NCI-H1417 treated with DMSO at 0.1 percent for 48 hours (cell line): Measurements from ENCODE around the gene METTL25B.

ENCODE experiments used
- DNase-seq: peaks from one replicate; lab custom pipeline; 2025; lab: John Stamatoyannopoulos, UW

The METTL25B gene

GRCh38 chr1:156726549-156727226, 1.6 kb upstream of the METTL25B start:
- no peak for DNase-seq

DNA sequence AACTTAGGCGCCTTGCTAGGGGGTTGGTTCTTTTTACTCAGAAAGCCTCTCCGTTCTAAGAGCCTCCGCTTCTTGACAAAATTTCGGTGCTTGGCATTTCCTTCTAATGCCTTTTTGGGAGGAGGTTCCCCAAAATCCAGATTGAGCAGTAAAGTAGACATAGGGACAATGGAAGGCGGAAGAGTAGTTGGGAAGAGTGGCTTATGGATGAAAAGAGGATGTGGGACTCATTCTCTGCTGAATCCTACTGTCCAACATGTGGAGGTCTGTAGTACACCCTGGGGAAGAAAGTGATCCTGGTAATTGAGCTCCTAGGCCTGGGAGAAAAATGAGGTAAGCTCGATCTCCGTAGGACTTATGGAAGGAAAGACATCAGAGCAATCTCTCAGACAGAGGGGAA, 777 bp upstream of the METTL25B start:
- DNase-seq = no peak

DNA sequence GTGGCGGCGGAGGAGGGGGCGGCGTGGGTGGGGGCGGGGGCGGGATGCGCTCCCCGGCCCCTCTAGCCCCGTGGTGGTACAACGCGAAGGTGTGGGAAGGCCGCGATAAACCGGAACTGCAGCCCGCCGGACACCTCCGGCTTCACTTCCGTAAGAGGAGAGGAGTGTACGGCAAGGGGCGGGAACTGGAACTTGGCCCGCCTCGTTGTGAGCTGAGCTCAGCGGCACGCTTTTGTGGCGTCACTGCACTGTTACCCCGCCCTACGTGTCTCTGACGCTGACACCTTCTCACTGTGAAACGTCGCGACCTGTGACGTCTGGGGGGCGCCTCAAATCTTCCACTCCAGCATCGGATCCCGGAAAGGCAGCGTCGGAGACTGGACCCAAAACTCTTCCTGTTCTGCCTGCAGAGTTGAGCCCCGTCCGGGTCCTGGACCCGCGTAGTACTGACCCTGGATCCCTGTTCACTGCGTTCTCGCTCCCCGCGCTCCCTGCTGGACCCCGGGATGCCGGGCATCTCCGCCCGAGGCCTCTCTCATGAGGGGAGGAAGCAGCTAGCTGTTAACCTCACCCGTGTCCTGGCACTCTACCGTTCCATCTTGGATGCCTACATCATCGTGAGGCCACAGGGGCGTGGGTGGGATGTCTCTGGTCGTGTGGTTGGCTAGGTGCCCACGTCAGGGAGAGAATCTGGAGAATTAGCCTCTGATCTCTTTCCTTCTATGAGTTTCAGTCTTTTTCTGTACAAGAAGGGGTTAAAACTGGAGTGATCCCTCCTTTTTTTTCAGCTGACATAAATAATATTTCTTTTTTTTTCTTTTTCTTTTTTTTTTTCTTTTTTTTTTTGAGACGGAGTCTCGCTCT, 562 bp downstream of the METTL25B start, which contains the start of gene ISG20L2:
Gene ISG20L2, minus strand, starts transcription at position 168 of the 864 bp plus-strand sequence. CDS start 1,114 bp downstream, outside the sequence.
- peak; percentile 79 for DNase-seq

DNA sequence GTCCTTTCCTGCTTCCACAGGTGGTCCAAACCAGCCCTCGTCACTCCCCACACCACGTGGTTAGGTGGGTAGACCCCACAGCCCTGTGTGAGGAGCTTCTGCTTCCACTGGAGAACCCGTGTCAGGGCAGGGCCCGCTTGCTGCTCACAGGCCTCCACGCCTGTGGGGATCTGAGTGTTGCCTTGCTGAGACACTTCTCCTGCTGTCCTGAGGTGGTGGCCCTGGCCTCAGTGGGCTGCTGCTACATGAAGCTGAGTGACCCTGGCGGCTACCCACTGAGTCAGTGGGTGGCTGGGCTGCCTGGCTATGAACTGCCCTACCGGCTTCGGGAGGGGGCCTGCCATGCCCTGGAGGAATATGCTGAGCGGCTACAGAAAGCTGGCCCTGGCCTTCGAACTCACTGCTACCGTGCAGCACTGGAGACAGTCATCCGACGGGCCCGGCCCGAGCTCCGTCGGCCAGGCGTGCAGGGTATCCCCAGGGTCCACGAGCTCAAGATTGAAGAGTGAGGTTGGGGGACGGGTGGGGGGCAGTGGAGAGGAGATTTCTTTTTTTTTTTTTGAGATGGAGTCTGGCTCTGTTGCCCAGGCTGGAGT, 5.8 kb downstream of the METTL25B start:
- DNase-seq = no peak

DNA sequence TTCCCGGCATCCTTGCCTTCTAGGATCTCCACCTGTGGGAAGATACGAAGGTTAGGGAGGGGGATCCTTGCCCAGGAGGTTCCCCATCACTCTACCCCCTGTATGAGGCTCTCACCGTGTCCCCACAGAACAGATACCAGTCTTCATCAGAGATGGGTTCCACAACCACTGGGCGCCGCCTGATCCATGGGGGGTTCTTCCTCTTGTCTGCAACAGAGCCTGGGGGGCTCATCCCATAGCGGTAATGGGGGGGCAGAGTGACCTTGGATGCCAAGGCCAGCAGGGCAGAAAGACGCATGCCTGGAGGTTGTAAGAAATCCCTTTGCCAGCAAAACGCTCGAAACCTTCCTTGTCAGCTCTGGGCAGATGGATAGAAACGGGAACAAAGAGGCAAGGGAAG, 10.1 kb downstream of the METTL25B start:
- DNase-seq = no peak

- DNase-seq = no peak
Measured at GRCh38 chr1:156738916-156739315, 10.6 kb downstream of the METTL25B start.

DNA sequence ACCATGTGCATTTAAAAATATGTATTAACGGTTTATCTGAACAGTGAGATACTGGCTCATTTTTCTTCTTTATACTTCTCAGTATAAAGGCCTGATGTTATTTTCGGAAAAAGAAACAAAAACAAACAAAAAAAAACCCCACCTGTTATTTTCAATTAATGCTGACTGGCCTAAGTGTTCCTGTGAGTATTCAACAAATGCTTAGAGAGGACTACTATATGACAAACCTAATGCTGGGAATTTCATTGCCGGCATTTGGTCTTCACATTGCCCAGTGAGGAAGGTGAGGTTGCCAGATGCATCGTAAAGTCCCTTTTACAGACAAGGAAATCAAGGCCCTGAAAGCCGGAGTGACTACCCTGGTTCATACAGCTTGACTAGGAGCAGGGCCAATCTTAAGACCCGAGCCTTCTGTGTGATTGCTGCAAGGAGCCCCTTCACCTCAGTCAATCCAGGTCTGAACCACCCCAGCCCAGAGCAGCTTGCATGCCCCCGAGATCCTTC, 12.0 kb downstream of the METTL25B start:
- DNase-seq = no peak

DNA sequence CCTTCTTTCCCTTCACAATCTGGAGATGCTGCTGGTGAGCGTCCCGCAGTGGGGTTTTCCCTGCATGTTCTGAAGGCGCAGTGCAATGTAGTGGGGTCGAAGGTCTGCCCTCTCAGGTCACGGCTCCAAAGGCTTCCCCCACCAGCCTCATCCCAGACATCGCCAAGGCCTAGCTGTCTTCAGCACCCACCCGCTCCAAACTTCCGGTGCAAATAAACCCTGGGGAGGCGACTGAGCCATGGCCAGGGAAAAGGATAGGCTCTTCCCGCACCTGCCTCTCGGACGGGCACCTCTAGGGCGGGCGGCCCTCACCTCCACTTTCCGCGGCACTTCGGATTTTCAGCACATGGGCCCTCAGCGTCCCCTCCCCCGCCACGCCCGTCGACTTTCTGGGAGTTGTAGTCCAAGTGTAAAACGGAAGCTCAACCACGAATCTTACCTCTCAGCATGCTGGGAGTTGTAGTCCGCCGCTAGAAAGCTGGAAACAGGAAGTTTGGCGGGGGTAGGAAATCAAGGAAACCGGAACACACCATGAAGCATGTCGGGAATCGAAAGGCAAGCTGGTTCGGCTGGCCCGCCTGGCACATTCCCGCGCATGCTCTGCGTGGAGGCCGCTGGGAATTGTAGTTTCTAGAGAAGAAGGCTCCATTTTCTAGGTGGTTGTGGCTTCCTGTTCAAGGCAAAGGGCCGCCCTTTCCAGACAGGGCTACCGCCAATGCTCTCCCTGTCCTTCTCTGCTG, 12.6 kb downstream of the METTL25B start, which contains the start of gene MRPL24:
Gene MRPL24, minus strand, starts transcription at position 348 of the 740 bp plus-strand sequence. CDS start 2,384 bp downstream, outside the sequence.
- DNase-seq = peak; percentile 93

DNA sequence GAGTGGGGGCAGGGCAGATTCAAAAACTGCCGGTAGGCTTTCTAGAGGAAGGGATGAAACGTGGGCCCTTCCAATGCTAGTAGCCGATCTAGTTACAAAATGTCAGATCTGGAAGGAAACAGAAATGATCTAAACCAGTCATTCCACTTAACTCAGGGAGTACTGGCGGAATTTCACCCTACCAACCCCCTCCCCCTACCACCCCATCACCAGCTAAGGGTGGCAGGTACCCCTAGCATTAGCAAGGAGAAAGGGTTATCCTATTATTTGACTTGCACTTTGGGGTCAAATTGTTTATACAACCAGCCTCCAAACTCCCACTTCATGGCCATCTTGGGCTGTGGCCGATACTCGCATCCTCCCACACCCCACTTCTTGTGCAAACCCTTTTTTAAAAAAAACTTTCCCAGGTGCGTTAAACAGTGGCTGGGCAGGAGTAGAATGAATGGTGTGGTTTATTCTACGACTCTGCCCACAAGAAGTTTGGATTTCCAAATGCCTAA, 13.3 kb downstream of the METTL25B start:
- no peak for DNase-seq

DNA sequence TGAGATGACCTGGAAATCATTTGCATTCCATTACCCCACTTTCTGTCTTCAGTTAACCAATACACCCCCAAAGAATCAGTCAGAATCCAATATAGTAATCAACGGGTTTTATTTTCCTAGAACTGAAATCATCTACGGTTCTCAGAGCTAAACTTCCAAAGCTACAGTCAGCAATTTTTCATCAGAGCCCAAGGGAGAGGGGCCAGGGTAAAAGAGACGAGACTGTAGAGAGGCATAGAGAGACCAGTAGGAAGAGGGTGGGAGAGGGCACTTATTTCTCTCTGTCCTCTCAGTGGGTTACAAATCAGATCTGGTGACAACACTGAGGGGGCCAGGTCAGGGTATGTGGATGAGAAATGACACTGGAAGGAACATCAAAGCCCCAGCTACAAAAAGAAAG, 13.7 kb downstream of the METTL25B start:
- DNase-seq = no peak

- DNase-seq = no peak
Measured at GRCh38 chr1:156742801-156743200, 14.5 kb downstream of the METTL25B start.

DNA sequence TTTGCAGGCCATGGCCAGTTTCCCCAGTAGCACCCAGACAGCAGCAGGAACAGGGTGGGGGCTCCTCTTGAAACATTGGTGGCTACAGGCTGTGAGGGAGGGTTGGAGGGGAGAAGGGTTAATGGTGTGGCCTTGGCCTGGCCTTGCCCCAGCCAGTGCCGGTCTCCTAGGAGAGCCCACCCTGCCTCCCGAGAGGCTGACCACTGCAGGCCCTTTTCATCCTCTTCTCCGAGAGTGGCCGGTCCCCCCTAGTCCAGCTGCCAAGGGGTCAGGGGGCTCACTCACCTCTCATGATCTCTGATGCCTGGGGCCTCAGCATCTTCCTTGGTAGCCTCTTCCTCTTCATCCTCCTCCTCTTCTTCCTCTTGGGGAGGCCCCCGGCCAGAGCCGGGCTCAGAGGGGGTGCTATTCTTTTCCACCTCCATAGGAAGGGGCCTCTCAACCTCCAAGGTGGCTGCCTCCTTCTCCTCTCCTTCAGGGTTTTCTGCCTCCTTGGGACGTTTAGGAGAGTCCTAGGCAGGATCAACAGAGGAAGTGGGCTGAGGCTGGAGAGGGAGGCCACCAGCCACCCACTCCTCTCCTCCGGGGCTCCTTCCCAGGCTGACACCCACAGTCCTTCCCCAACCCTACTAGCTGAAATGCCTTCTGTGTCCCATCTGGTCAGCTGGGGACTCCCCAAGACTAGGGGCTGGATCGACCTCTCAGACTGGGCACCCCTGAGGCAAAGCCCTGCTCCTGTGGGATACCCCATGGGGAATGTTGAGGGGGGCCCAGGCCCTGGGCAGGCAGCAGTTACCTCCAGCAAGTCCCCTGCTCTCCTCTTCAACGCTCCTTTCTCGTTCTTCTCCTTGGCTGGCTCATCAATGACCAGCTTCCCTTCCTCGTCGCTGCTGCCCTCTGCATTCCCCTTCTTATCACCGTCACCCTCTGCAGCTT, 15.4 kb downstream of the METTL25B start:
- no peak for DNase-seq

GRCh38 chr1:156744344-156744743, 16.1 kb downstream of the METTL25B start:
- DNase-seq = no peak

GRCh38 chr1:156744786-156745419, 16.6 kb downstream of the METTL25B start:
- DNase-seq = no peak

- no peak for DNase-seq
Measured at GRCh38 chr1:156745881-156746280, 17.6 kb downstream of the METTL25B start.

GRCh38 chr1:156746406-156746727, 18.1 kb downstream of the METTL25B start:
- DNase-seq = no peak

GRCh38 chr1:156746728-156747631, 18.7 kb downstream of the METTL25B start:
- DNase-seq = peak; percentile 53

GRCh38 chr1:156747742-156748669, 19.7 kb downstream of the METTL25B start:
- DNase-seq = no peak
